HG02981 (cell line): Measurements from ENCODE around the gene CTBP1.

Source experiments
- ATAC-seq: cut with Tn5 transposase; IDR thresholded peaks from one replicate; pipeline ENCODE4 v1.9.1; 2021; ENCODE audit warnings: mild to moderate bottlenecking, moderate library complexity; ENCODE audit not compliant: unreplicated experiment

Gene CTBP1

GRCh38 chr4:1225272-1226143 lies 23.4 kb downstream of the CTBP1 start:
- ATAC-seq: no peak

- no peak for ATAC-seq
These were observed 24.8 kb downstream of the CTBP1 start for GRCh38 chr4:1223841-1224809.

- ATAC-seq: no peak
These were observed 25.8 kb downstream of the CTBP1 start for GRCh38 chr4:1222938-1223690.

GRCh38 chr4:1222036-1222789 lies 26.7 kb downstream of the CTBP1 start:
- no peak for ATAC-seq

- ATAC-seq: no peak
These were observed 27.6 kb downstream of the CTBP1 start for GRCh38 chr4:1221155-1221870.

- ATAC-seq: no peak
These were observed 28.4 kb downstream of the CTBP1 start for GRCh38 chr4:1220566-1220965.

- ATAC-seq: no peak
These were observed 29.4 kb downstream of the CTBP1 start for GRCh38 chr4:1219566-1219950.

- ATAC-seq: peak; percentile 64
These were observed 30.0 kb downstream of the CTBP1 start for GRCh38 chr4:1218634-1219565.

GRCh38 chr4:1217366-1217765 lies 31.6 kb downstream of the CTBP1 start:
- ATAC-seq: no peak

GRCh38 chr4:1216869-1217294 lies 32.0 kb downstream of the CTBP1 start:
- ATAC-seq: no peak

GRCh38 chr4:1216076-1216614 lies 32.8 kb downstream of the CTBP1 start:
- ATAC-seq: no peak

GRCh38 chr4:1215141-1216075 lies 33.5 kb downstream of the CTBP1 start:
- ATAC-seq: no peak

GRCh38 chr4:1214101-1215095 lies 34.5 kb downstream of the CTBP1 start:
- ATAC-seq: no peak

GRCh38 chr4:1213336-1213995 lies 35.5 kb downstream of the CTBP1 start:
- ATAC-seq: no peak

GRCh38 chr4:1212546-1213335 lies 36.2 kb downstream of the CTBP1 start:
- ATAC-seq: no peak
